Posterior vena cava (tissue), 2 donors: ENCODE measurements around the gene R3HDM4. TPM values are rescaled to one million over a fixed set of nuclear protein-coding genes. Genes with fewer than 3 reads are reported as not detected.

Experiments
- DNase-seq: peaks from one replicate; pipeline ENCODE4 v3.0.0-alpha.2; 2020; ENCODE audit warnings: low spot score
- intact Hi-C, 2 donors: fragments of 100-400 bp; cut with DNase I; formaldehyde crosslinking; loops; one replicate each; pipeline versions ENCODE4 v1.14.1 to v1.14.2; 2022 to 2023
- total RNA-seq, 2 donors: library from RNA; stranded (reverse); fragmentation: NEBNext Ultra II Directional; extraction: Animal tissue kit (Norgen Biotek cat#: 25700); gene quantifications; one replicate each; pipeline ENCODE4 v1.2.1, GENCODE V29; 2021
- donor health status: DM: yes; HTN: yes; CAD: no.
- donor health status: DM: yes; HTN: yes; CAD: no.

The R3HDM4 gene
- total RNA-seq, 2 donors from 2014 or later: 36.2 to 41.5 TPM

GRCh38 chr19:919199-920050 is 6.4 kb upstream of the R3HDM4 start:
- intact Hi-C loops: loop anchor here (1.0 to 5.0 kb wide), 5 partner anchors 57 to 152 kb away; partner anchors contain the start of gene CFD (in 1 of the 2)
- no peak for DNase-seq

- intact Hi-C loops: loop anchor here (1.0 to 5.0 kb wide), 3 partner anchors 56 to 151 kb away; partner anchors contain the start of gene CFD (in 1 of the 2)
- DNase-seq: no peak
Measured at GRCh38 chr19:918481-919198, 5.6 kb upstream of the R3HDM4 start.

- no peak for DNase-seq
- intact Hi-C loops: loop anchor here (2.0 to 5.0 kb wide), 2 partner anchors 55 to 151 kb away; no protein-coding TSS in a partner anchor
Measured at GRCh38 chr19:918152-918437, 5.1 kb upstream of the R3HDM4 start.

GRCh38 chr19:917323-918151 is 4.5 kb upstream of the R3HDM4 start, which contains the start of gene KISS1R:
Gene KISS1R, plus strand, starts transcription at chr19:917333. Its CDS starts 170 bp downstream, at chr19:917503.
- DNase-seq: no peak
- intact Hi-C loops: loop anchor here (2.0 to 5.0 kb wide), 2 partner anchors 55 to 150 kb away; no protein-coding TSS in a partner anchor

GRCh38 chr19:916645-917322 is 3.8 kb upstream of the R3HDM4 start:
- DNase-seq: no peak
- intact Hi-C loops: loop anchor here in 1 of 2 donors (5.0 kb wide), 1 partner anchor 149 kb away; no protein-coding TSS in a partner anchor

GRCh38 chr19:912181-913079 is 589 bp downstream of the R3HDM4 start:
- DNase-seq: no peak
- intact Hi-C loops: no loop called here

GRCh38 chr19:911197-912033 is 1.6 kb downstream of the R3HDM4 start:
- DNase-seq: no peak
- intact Hi-C loops: no loop called here

GRCh38 chr19:907183-907853 is 5.7 kb downstream of the R3HDM4 start:
- intact Hi-C loops: no loop called here
- no peak for DNase-seq

- DNase-seq: no peak
- intact Hi-C loops: no loop called here
Measured at GRCh38 chr19:906480-906879, 6.5 kb downstream of the R3HDM4 start.

GRCh38 chr19:904545-904944 is 8.5 kb downstream of the R3HDM4 start:
- DNase-seq: no peak
- intact Hi-C loops: no loop called here

- DNase-seq: no peak
- intact Hi-C loops: no loop called here
Measured at GRCh38 chr19:903266-903797, 9.7 kb downstream of the R3HDM4 start.

GRCh38 chr19:902446-903226 is 10.4 kb downstream of the R3HDM4 start:
- intact Hi-C loops: no loop called here

GRCh38 chr19:902093-902370 is 11.0 kb downstream of the R3HDM4 start:
- DNase-seq: no peak
- intact Hi-C loops: no loop called here

More at GRCh38 chr19:902446-903226, 10.4 kb downstream of the R3HDM4 start:
- DNase-seq: no peak

GRCh38 chr19:901216-902092 is 11.6 kb downstream of the R3HDM4 start:
- no peak for DNase-seq
- intact Hi-C loops: no loop called here
